HepG2 (cell line): Measurements from ENCODE around the gene KLHL5. TPM values are rescaled to one million over a fixed set of nuclear protein-coding genes. Genes with fewer than 3 reads are reported as not detected.

ENCODE experiments used
- ATAC-seq: fragments of 200-7000 bp; cut with Tn5 transposase; 3 replicates; pipeline ENCODE4 v1.9.1; 2020; ENCODE audit warnings: mild to moderate bottlenecking, moderate library complexity
- BruUV-seq: library from RNA; stranded (reverse); fragments of 400-500 nt; replicated peaks from 2 replicates; lab custom pipeline; 2021; lab: Mats Ljungman, UMichigan
- CTCF ChIA-PET: fragments of 300-600 bp; formaldehyde crosslinking; extraction: SDS; loops from one replicate; lab custom pipeline; 2021; ENCODE audit warnings: low total read pairs, inconsistent platforms, low intra/inter-chr PET ratio; lab: Yijun Ruan, JAX
- POLR2A ChIA-PET: fragments of 350-600 bp; sonication (Branson Sonifier 250); formaldehyde crosslinking; loops from one replicate; lab custom pipeline; 2020; ENCODE audit warnings: antibody characterized with exemption, inconsistent platforms; lab: Yijun Ruan, JAX
- DNase-seq: peaks from one replicate; pipeline ENCODE4 v3.0.0-alpha.2; 2015; ENCODE audit warnings: low spot score
- FAIRE-seq: peaks from 3 replicates; lab custom pipeline; 2011; peaks lifted over from hg19 to GRCh38; lab: Jason Lieb, UNC
- H2AFZ ChIP-seq: one replicate; pipeline ENCODE4 v1.6.1; 2011; ENCODE audit warnings: low read length, inconsistent platforms
- H3K27ac ChIP-seq: fragments of 300-600 bp; 3 replicates; pipeline ENCODE4 v1.8.0; 2011; ENCODE audit warnings: mixed run types, mild to moderate bottlenecking, mixed read lengths, low read length, inconsistent platforms; ENCODE audit not compliant: insufficient read depth; ENCODE audit errors: extremely low read length
- H3K27me3 ChIP-seq, 2 experiments: fragments of 200-600 bp in 1 of 2; 2 replicates in 1 of 2; 3 replicates in 1 of 2; pipeline versions ENCODE4 v1.6.0 to v1.8.0; 2011; ENCODE audit warnings: low read length in 2 of 2, mild to moderate bottlenecking in 2 of 2, moderate library complexity in 2 of 2, inconsistent platforms in 1 of 2; ENCODE audit not compliant: insufficient read depth in 2 of 2, control insufficient read depth in 1 of 2
- H3K36me3 ChIP-seq, 2 experiments: fragments of 200-600 bp in 1 of 2; replicated peaks in 1 of 2; 2 replicates in 1 of 2; 3 replicates in 1 of 2; pipeline versions ENCODE4 v1.5.1 to v1.8.0; 2011; ENCODE audit warnings: low read length in 2 of 2, inconsistent platforms in 1 of 2; ENCODE audit not compliant: insufficient read depth in 2 of 2, control insufficient read depth in 1 of 2
- H3K4me1 ChIP-seq: 2 replicates; pipeline ENCODE4 v1.5.1; 2012; ENCODE audit warnings: low read length, inconsistent platforms; ENCODE audit not compliant: insufficient read depth
- H3K4me2 ChIP-seq: 2 replicates; pipeline ENCODE4 v1.6.0; 2011; ENCODE audit warnings: low read depth, low read length, inconsistent platforms
- H3K4me3 ChIP-seq, 3 experiments: fragments of 200-600 bp in 1 of 3; sonication (generic), shearing (Covaris generic) in 1 of 3; replicated peaks in 1 of 3; 2 replicates each; pipeline ENCODE4 v1.5.1; 2011 to 2016; ENCODE audit warnings: low read length in 3 of 3, inconsistent platforms in 2 of 3, low read depth in 2 of 3, mild to moderate bottlenecking in 2 of 3, control low read depth in 1 of 3, mixed read lengths in 1 of 3; ENCODE audit not compliant: insufficient read depth in 1 of 3
- H3K79me2 ChIP-seq: one replicate; pipeline ENCODE4 v1.6.1; 2011; ENCODE audit warnings: low read length, inconsistent platforms; ENCODE audit not compliant: insufficient read depth
- H3K9ac ChIP-seq: 2 replicates; pipeline ENCODE4 v1.6.0; 2011; ENCODE audit warnings: mild to moderate bottlenecking, low read depth, low read length, inconsistent platforms; ENCODE audit not compliant: insufficient read depth
- H3K9me3 ChIP-seq: 2 replicates; pipeline ENCODE4 v1.5.1; 2012; ENCODE audit warnings: mild to moderate bottlenecking, low read length
- H4K20me1 ChIP-seq: 2 replicates; pipeline ENCODE4 v1.6.0; 2011; ENCODE audit warnings: inconsistent platforms, mild to moderate bottlenecking, low read length, moderate library complexity; ENCODE audit not compliant: insufficient read depth
- ARID4A ChIP-seq: sonication (generic); formaldehyde crosslinking; IDR thresholded peaks from 2 replicates; pipeline ENCODE4 v1.5.0; 2020; ENCODE audit warnings: mild to moderate bottlenecking, missing genetic modification reagents, borderline replicate concordance
- HDAC2 ChIP-seq: sonication (generic); formaldehyde crosslinking; IDR thresholded peaks from 2 replicates; pipeline ENCODE4 v1.4.0; 2020; ENCODE audit warnings: missing genetic modification reagents
- HNRNPH1 ChIP-seq: fragments of 200-400 bp; formaldehyde crosslinking; optimal IDR thresholded peaks from 2 replicates; pipeline ENCODE3; 2017; ENCODE audit warnings: mild to moderate bottlenecking, low read depth, low read length
- MEIS2 ChIP-seq: sonication (generic); formaldehyde crosslinking; IDR thresholded peaks from 2 replicates; pipeline ENCODE4 v1.9.0; 2021; ENCODE audit warnings: mild to moderate bottlenecking, missing genetic modification reagents
- NR2F2 ChIP-seq: IDR thresholded peaks from 2 replicates; pipeline ENCODE4 v1.6.1; 2012; ENCODE audit warnings: low read depth, inconsistent platforms, borderline replicate concordance
- RARA ChIP-seq: IDR thresholded peaks from 2 replicates; pipeline ENCODE4 v1.6.1; 2016; ENCODE audit warnings: missing genetic modification reagents, missing compliant biosample characterization
- SALL1 ChIP-seq: sonication (generic); formaldehyde crosslinking; IDR thresholded peaks from 2 replicates; pipeline ENCODE4 v1.8.0; 2022; ENCODE audit warnings: mild to moderate bottlenecking, missing genetic modification reagents
- SOX6 ChIP-seq, 2 experiments: fragments of 450-650 bp in 1 of 2; sonication (generic) in 1 of 2; formaldehyde crosslinking in 1 of 2; IDR thresholded peaks; 2 replicates each; pipeline versions ENCODE4 v1.4.0 to v1.6.1; 2017 to 2020; ENCODE audit warnings: antibody characterized with exemption in 1 of 2, mild to moderate bottlenecking in 1 of 2, missing genetic modification reagents in 1 of 2
- STAG1 ChIP-seq: sonication (generic); formaldehyde crosslinking; IDR thresholded peaks from 2 replicates; pipeline ENCODE4 v1.4.0; 2020; ENCODE audit warnings: missing genetic modification reagents
- ZFP37 ChIP-seq: sonication (generic); formaldehyde crosslinking; IDR thresholded peaks from 2 replicates; pipeline ENCODE4 v1.4.0; 2020; ENCODE audit warnings: missing genetic modification reagents, borderline replicate concordance
- ZNF275 ChIP-seq: sonication (generic); formaldehyde crosslinking; IDR thresholded peaks from 2 replicates; pipeline ENCODE4 v1.8.0; 2022; ENCODE audit warnings: missing genetic modification reagents, mild to moderate bottlenecking, inconsistent platforms, borderline replicate concordance
- ZNF503 ChIP-seq: sonication (generic); formaldehyde crosslinking; IDR thresholded peaks from 2 replicates; pipeline ENCODE4 v1.4.0; 2020; ENCODE audit warnings: missing genetic modification reagents
- ZNF768 ChIP-seq: sonication (generic); formaldehyde crosslinking; IDR thresholded peaks from 2 replicates; pipeline ENCODE4 v1.4.0; 2020; ENCODE audit warnings: missing genetic modification reagents
- WGBS: methylation state at CpG from one replicate; pipeline ENCODE4 v1.1.6; 2017; ENCODE audit warnings: low lambda C conversion rate; 5-methylcytosine and 5-hydroxymethylcytosine counted together
- in situ Hi-C: cut with HindIII; loops from 2 replicates; pipeline ENCODE4 v1.10.0; 2017; ENCODE audit warnings: low pct_unique_long_range_greater_than_20kb; ENCODE audit not compliant: extremely low pct_ligation_motif_present
- intact Hi-C: fragments of 100-400 bp; cut with micrococcal nuclease; formaldehyde crosslinking; loops from one replicate; pipeline ENCODE4 v1.10.0; 2022; ENCODE audit not compliant: unreplicated experiment
- polyA plus RNA-seq, 8 experiments: library from polyadenylated mRNA; depleted of rRNA in 3 of 8; stranded (reverse) in 7 of 8; unstranded in 1 of 8; fragments of >200 nt; fragmentation: Illumina TruSeq in 4 of 8; extraction: Trizol in 4 of 8; gene quantifications; 2 replicates each; pipeline versions ENCODE4 v1.2.1 to v1.2.3, GENCODE V29; 2011 to 2016; ENCODE audit warnings: low read depth in 4 of 8, missing spikeins in 1 of 8, mixed read lengths in 1 of 8; ENCODE audit not compliant: insufficient read depth in 1 of 8
- total RNA-seq, 5 experiments: library from RNA; depleted of rRNA; stranded (reverse); fragments of >200 nt; fragmentation: Illumina TruSeq; extraction: Trizol; gene quantifications; 2 replicates each; pipeline ENCODE4 v1.2.3, GENCODE V29; 2016; ENCODE audit warnings: low read depth in 1 of 5

KLHL5 gene
- total and polyA plus RNA-seq, 2 of the 13 experiments (the other 11 are each of a cell fraction or from before 2014, with no cell fraction given), result 36.2 to 38.7 TPM

- no peaks in the 10 kb centered on the region for H3K9me3 ChIP-seq
- peaks cover 11% of the 10 kb centered on the region; the same call in 1 of the 2 replicates for H4K20me1 ChIP-seq
- under 1% methylated on average over 10 of the region's 10 CpGs for WGBS
- peak overlapping the region; percentile 82 for H3K27ac ChIP-seq
- no peaks in the 10 kb centered on the region; a peak in 1 of 5 replicates for H3K27me3 ChIP-seq
- H3K4me3 ChIP-seq, result peak overlapping the region; percentile 60 to 79 (median 72); a peak in 5 of 6 replicates
- no TSS peak for BruUV-seq
- no peaks in the 10 kb centered on the region for H3K36me3 ChIP-seq
- H3K4me2 ChIP-seq, result peak overlapping the region; percentile 73
- H3K9ac ChIP-seq, result peak overlapping the region; percentile 84
- no peak overlapping the region for H2AFZ ChIP-seq
- peak; percentile 41 for ATAC-seq
- ChIA-PET POLR2A (interaction anchor here (0.5 to 5.9 kb wide), 13 partner anchors 8 to 909 kb away, joined by 3 to 27 read pairs (median 5); partner anchors contain the start of gene RFC1), CTCF (no interaction called here)
- peaks cover 26% of the 10 kb centered on the region for H3K79me2 ChIP-seq
- FAIRE-seq, result no peak
- intact Hi-C loops, result loop anchor here (10.0 kb wide), 2 partner anchors 138 to 378 kb away; partner anchors contain the start of gene KLF3
- in situ Hi-C loops, result no loop called here
- DNase-seq, result peak; percentile 94
- peaks cover 53% of the 10 kb centered on the region for H3K4me1 ChIP-seq
- TF ChIP-seq HDAC2 (CRISPR knock-in tag) (peak; percentile 79), STAG1 (CRISPR knock-in tag) (no peak), MEIS2 (CRISPR knock-in tag) (no peak), NR2F2 (peak; percentile 59), ZNF275 (CRISPR knock-in tag) (no peak), RARA (CRISPR knock-in tag) (peak; percentile 63), ZNF768 (no peak), ARID4A (CRISPR knock-in tag) (no peak), ZNF503 (CRISPR knock-in tag) (peak; percentile 43; the same call in 1 of the 2 replicates), SALL1 (peak; percentile 11), HNRNPH1 (no peak), SOX6 (IDR thresholded peaks at IDR 0.05) (no peak), SOX6 (CRISPR knock-in tag; IDR thresholded peaks at IDR 0.05) (peak; percentile 93), ZFP37 (CRISPR knock-in tag) (no peak)
Observed at GRCh38 chr4:39043058-39043860, 18.8 kb upstream of the KLHL5 start.
